ENCODE data around the gene MSI2.

DNA sequence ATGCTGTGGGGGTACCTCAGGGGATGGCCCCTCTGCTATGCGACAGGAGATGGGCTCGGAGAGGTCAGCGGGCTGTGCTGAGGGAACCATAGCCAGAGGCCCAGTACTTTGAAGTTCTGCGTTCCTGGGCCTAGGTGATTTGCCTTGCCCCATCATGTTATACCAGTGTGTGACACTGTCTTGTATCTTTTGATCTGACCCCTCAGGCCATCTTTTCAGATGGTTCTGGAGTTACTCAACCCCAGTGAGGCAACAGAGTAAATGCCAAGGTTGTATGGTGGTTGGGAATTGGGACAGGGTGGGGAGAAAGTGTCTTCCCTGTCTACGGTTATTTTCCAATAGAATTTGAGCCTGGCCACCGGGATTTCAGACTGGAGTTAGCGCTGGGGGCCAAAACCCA is 8.5 kb downstream of the MSI2 start:
- TF ChIP-seq, protein P1, sequence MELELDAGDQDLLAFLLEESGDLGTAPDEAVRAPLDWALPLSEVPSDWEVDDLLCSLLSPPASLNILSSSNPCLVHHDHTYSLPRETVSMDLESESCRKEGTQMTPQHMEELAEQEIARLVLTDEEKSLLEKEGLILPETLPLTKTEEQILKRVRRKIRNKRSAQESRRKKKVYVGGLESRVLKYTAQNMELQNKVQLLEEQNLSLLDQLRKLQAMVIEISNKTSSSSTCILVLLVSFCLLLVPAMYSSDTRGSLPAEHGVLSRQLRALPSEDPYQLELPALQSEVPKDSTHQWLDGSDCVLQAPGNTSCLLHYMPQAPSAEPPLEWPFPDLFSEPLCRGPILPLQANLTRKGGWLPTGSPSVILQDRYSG (tag; conservative IDR thresholded peaks at IDR 0.05; ENCODE audit: low read depth): no peak
- TF ChIP-seq FOXK1 (CRISPR knock-in tag; IDR thresholded peaks at IDR 0.05; ENCODE audit: borderline replicate concordance) (no peak), MAZ (CRISPR knock-in tag; conservative IDR thresholded peaks at IDR 0.05 in 1 of 2, IDR thresholded peaks at IDR 0.05 in 1 of 2) (no peak), ZNF24 (IDR thresholded peaks at IDR 0.05) (no peak), ZNF253 (CRISPR knock-in tag; conservative IDR thresholded peaks at IDR 0.05) (no peak), POLR2AphosphoS5 (IDR thresholded peaks at IDR 0.05; ENCODE audit: control insufficient read depth, insufficient read depth, low read depth, low read length) (no peak)
- TF ChIP-seq, protein P2, sequence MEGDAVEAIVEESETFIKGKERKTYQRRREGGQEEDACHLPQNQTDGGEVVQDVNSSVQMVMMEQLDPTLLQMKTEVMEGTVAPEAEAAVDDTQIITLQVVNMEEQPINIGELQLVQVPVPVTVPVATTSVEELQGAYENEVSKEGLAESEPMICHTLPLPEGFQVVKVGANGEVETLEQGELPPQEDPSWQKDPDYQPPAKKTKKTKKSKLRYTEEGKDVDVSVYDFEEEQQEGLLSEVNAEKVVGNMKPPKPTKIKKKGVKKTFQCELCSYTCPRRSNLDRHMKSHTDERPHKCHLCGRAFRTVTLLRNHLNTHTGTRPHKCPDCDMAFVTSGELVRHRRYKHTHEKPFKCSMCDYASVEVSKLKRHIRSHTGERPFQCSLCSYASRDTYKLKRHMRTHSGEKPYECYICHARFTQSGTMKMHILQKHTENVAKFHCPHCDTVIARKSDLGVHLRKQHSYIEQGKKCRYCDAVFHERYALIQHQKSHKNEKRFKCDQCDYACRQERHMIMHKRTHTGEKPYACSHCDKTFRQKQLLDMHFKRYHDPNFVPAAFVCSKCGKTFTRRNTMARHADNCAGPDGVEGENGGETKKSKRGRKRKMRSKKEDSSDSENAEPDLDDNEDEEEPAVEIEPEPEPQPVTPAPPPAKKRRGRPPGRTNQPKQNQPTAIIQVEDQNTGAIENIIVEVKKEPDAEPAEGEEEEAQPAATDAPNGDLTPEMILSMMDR (IDR thresholded peaks at IDR 0.05 in 2 of 3, conservative IDR thresholded peaks at IDR 0.05 in 1 of 3; ENCODE audit: insufficient read depth in 2 of 3, low read depth in 1 of 3, low read length in 3 of 3): no peak

Measured in K562 (cell line).